GM12801 (cell line): ENCODE data around the gene PLAAT1.

Source experiments
- CTCF ChIP-seq: IDR thresholded peaks from one replicate; pipeline ENCODE4 v1.5.1; 2011; ENCODE audit warnings: control low read depth; ENCODE audit not compliant: insufficient read length; ENCODE audit errors: extremely low read depth

The PLAAT1 gene

GRCh38 chr3:193240850-193241706 is at the start of gene PLAAT1:
PLAAT1 (plus strand) TSS chr3:193241222; CDS start chr3:193255651, 14,429 bp downstream.
- no peak for TF ChIP-seq CTCF

- TF ChIP-seq CTCF: no peak
Observed at GRCh38 chr3:193194371-193194770, 46.7 kb upstream of the PLAAT1 start.

GRCh38 chr3:193196746-193197145 is 44.3 kb upstream of the PLAAT1 start:
- TF ChIP-seq CTCF: no peak

- no peak for TF ChIP-seq CTCF
Observed at GRCh38 chr3:193207290-193208273, 33.4 kb upstream of the PLAAT1 start.

GRCh38 chr3:193210618-193211017 is 30.4 kb upstream of the PLAAT1 start:
- no peak for TF ChIP-seq CTCF

- TF ChIP-seq CTCF: no peak
Observed at GRCh38 chr3:193211173-193211572, 29.8 kb upstream of the PLAAT1 start.

- TF ChIP-seq CTCF: no peak
Observed at GRCh38 chr3:193211984-193212383, 29.0 kb upstream of the PLAAT1 start.
